ENCODE data around the gene SLC25A38.

SLC25A38 gene

GRCh38 chr3:39433642-39434041, 50.5 kb downstream of the SLC25A38 start:
- DNase-seq (ENCODE audit: low read depth in 2 of 2), result no peak

- no peak for DNase-seq (ENCODE audit: low read depth in 2 of 2)
Observed at GRCh38 chr3:39434574-39434973, 51.4 kb downstream of the SLC25A38 start.

GRCh38 chr3:39435006-39435748, 52.0 kb downstream of the SLC25A38 start:
- DNase-seq (ENCODE audit: low read depth in 2 of 2), result no peak

- DNase-seq (ENCODE audit: low read depth in 2 of 2), result no peak
Observed at GRCh38 chr3:39438880-39439279, 55.7 kb downstream of the SLC25A38 start.

GRCh38 chr3:39440316-39440715, 57.1 kb downstream of the SLC25A38 start:
- no peak for DNase-seq (ENCODE audit: low read depth in 2 of 2)

- DNase-seq (ENCODE audit: low read depth in 2 of 2), result no peak
Observed at GRCh38 chr3:39443530-39443929, 60.4 kb downstream of the SLC25A38 start.

- DNase-seq (ENCODE audit: low read depth in 2 of 2), result no peak
Observed at GRCh38 chr3:39445927-39446326, 62.8 kb downstream of the SLC25A38 start.

- DNase-seq (ENCODE audit: low read depth in 2 of 2), result no peak
Observed at GRCh38 chr3:39446444-39446843, 63.3 kb downstream of the SLC25A38 start.
